IMR-90 (cell line): ENCODE data around the gene OST4.

ENCODE experiments used
- CEBPB ChIP-seq: IDR thresholded peaks from 2 replicates; pipeline ENCODE4 v1.6.1; 2012; ENCODE audit warnings: low read depth, low read length, improper control_type of control experiment
- CHD1 ChIP-seq: IDR thresholded peaks from 2 replicates; pipeline ENCODE4 v1.6.1; 2012; ENCODE audit warnings: low read depth, low read length, improper control_type of control experiment
- CTCF ChIP-seq: conservative IDR thresholded peaks from 2 replicates; pipeline ENCODE4 v1.5.1; 2012; ENCODE audit warnings: mild to moderate bottlenecking, low read depth, low read length, improper control_type of control experiment
- ELK1 ChIP-seq: fragments of 150-350 bp; IDR thresholded peaks from 2 replicates; pipeline ENCODE4 v1.6.1; 2016; ENCODE audit warnings: low read depth, mild to moderate bottlenecking, low read length, moderate library complexity, borderline replicate concordance
- MAFK ChIP-seq: IDR thresholded peaks from 2 replicates; pipeline ENCODE4 v1.6.1; 2012; ENCODE audit warnings: low read depth, low read length, improper control_type of control experiment
- MAZ ChIP-seq: IDR thresholded peaks from 2 replicates; pipeline ENCODE4 v1.6.1; 2012; ENCODE audit warnings: low read depth, mild to moderate bottlenecking, low read length, improper control_type of control experiment, moderate library complexity, borderline replicate concordance
- POLR2A ChIP-seq: IDR thresholded peaks from 2 replicates; pipeline ENCODE4 v1.6.1; 2012; ENCODE audit warnings: mild to moderate bottlenecking, low read depth, low read length
- RAD21 ChIP-seq: IDR thresholded peaks from 2 replicates; pipeline ENCODE4 v1.6.1; 2012; ENCODE audit warnings: low read length, improper control_type of control experiment
- RCOR1 ChIP-seq: IDR thresholded peaks from 2 replicates; pipeline ENCODE4 v1.6.1; 2012; ENCODE audit warnings: mild to moderate bottlenecking, low read length, improper control_type of control experiment; ENCODE audit not compliant: insufficient replicate concordance
- RFX5 ChIP-seq: IDR thresholded peaks from 2 replicates; pipeline ENCODE4 v1.8.0; 2012; ENCODE audit warnings: low read depth, mild to moderate bottlenecking, low read length, moderate library complexity
- USF2 ChIP-seq: fragments of 150-350 bp; IDR thresholded peaks from 2 replicates; pipeline ENCODE4 v1.6.1; 2017; ENCODE audit warnings: mild to moderate bottlenecking, antibody characterized with exemption, low read length, low read depth

GRCh38 chr2:27094353-27094984, 23.0 kb upstream of the OST4 start:
- TF ChIP-seq CTCF (no peak), POLR2A (no peak), CEBPB (no peak), RAD21 (no peak), ELK1 (no peak), RFX5 (no peak), MAFK (no peak), CHD1 (no peak), USF2 (no peak), RCOR1 (no peak), MAZ (no peak)
